Astrocyte of the cerebellum (primary cell): ENCODE results near the gene SCAF11.

Source experiments
- DNase-seq: peaks from one replicate; pipeline ENCODE4 v3.0.0-alpha.2; 2011; ENCODE audit warnings: low read depth
- H3K4me3 ChIP-seq: 2 replicates; pipeline ENCODE4 v1.5.1; 2011; ENCODE audit warnings: mild to moderate bottlenecking, low read depth, low read length, moderate library complexity
- in situ Hi-C: cut with HindIII; loops from 2 replicates; pipeline ENCODE4 v1.10.0; 2017; ENCODE audit warnings: low sequenced_read_pairs
- TF ChIP-seq, protein P1 (sequence below): IDR thresholded peaks from 2 replicates; pipeline ENCODE4 v1.5.1; 2012; ENCODE audit warnings: low read length, low read depth, moderate library complexity, mild to moderate bottlenecking; ENCODE audit errors: missing control alignments

SCAF11 gene

GRCh38 chr12:45970391-45970790, 20.0 kb downstream of the SCAF11 start:
- DNase-seq, result no peak
- in situ Hi-C loops, result no loop called here

GRCh38 chr12:45969084-45969483, 21.3 kb downstream of the SCAF11 start:
- in situ Hi-C loops, result no loop called here
- no peak for DNase-seq
- TF ChIP-seq, protein P1, sequence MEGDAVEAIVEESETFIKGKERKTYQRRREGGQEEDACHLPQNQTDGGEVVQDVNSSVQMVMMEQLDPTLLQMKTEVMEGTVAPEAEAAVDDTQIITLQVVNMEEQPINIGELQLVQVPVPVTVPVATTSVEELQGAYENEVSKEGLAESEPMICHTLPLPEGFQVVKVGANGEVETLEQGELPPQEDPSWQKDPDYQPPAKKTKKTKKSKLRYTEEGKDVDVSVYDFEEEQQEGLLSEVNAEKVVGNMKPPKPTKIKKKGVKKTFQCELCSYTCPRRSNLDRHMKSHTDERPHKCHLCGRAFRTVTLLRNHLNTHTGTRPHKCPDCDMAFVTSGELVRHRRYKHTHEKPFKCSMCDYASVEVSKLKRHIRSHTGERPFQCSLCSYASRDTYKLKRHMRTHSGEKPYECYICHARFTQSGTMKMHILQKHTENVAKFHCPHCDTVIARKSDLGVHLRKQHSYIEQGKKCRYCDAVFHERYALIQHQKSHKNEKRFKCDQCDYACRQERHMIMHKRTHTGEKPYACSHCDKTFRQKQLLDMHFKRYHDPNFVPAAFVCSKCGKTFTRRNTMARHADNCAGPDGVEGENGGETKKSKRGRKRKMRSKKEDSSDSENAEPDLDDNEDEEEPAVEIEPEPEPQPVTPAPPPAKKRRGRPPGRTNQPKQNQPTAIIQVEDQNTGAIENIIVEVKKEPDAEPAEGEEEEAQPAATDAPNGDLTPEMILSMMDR, result no peak
- H3K4me3 ChIP-seq, result no peak overlapping the region

More at GRCh38 chr12:45970391-45970790, 20.0 kb downstream of the SCAF11 start:
- H3K4me3 ChIP-seq, result no peak overlapping the region
- TF ChIP-seq, protein P1, result no peak

DNA sequence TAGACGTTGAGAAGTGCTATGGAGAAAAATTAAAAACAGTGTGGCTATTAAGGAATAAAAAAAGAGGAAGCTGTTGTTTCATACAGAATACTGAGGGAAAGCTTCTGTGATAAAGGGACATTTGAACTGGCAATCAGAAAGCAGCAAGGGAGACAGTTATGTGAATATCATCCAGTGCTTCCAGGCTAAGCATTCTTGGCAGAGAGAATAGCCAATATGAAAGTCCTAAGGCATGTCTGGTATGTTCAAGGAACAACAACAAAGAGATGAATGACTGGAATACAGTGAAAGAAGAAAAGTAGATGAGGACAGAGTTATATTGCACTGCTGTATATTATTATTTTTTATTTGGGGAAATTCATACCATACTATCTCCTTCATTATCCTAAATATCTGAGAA, 23.9 kb downstream of the SCAF11 start:
- no peak overlapping the region for H3K4me3 ChIP-seq
- in situ Hi-C loops, result no loop called here
- peak; percentile 63 for DNase-seq
- TF ChIP-seq, protein P1, result no peak

DNA sequence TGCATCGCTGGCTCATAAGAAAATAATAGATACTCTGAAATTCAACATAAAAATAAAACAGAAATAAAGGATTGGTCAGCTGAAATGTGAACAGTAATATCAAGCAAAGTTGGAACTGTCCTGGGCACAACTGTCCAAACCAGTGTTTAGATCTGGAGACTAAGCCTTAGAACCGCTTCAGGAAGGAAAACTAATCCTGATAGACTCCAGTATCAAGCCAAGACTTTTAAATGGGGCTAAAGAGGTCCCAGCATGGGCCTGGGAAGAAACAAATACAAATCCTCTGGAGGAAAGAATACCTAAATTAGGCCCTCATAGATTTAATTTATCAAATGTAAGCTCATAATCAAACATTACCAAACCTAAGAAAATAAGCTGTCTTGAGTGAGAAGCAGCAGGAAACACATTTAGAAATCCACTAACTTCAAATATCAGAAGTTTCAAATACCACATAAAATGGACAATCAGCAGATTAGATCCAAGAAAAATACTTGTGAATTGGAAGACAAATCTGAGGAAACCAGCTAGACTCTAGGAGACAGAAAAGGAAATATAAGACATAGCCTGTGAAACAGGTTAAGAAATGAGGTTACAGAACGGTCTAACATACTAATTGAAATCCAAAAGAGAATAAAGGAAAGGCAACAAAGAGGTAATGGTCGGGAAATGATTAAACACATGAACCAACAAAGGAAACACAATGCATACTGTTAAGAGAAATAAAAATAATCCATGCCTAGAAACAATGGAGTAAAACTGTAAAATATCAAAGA, 27.6 kb downstream of the SCAF11 start:
- in situ Hi-C loops, result no loop called here
- H3K4me3 ChIP-seq, result no peak overlapping the region
- DNase-seq, result no peak
- TF ChIP-seq, protein P1, result no peak

DNA sequence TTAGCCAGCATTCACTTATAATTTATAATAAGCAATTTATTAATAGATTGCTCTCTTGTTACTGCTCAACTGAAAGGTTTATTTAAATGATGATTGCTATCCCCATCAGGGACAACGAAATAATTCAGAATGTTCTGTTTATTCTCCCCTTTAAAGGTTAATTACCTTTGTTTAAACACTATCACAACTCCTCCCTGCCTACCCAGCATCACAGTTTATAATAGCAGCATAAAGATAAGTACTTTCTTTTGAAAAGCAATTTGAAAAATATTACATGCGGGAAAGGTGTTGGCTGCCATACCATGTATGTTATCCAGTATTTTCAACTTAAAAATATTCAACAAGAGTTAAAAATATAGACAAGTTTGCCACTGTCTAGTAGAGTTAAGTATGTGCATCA, 30.6 kb downstream of the SCAF11 start:
- TF ChIP-seq, protein P1, result no peak
- no peak overlapping the region for H3K4me3 ChIP-seq
- in situ Hi-C loops, result loop anchor here (5.0 kb wide), 1 partner anchor 42 kb away; no protein-coding TSS in a partner anchor
- DNase-seq, result no peak

DNA sequence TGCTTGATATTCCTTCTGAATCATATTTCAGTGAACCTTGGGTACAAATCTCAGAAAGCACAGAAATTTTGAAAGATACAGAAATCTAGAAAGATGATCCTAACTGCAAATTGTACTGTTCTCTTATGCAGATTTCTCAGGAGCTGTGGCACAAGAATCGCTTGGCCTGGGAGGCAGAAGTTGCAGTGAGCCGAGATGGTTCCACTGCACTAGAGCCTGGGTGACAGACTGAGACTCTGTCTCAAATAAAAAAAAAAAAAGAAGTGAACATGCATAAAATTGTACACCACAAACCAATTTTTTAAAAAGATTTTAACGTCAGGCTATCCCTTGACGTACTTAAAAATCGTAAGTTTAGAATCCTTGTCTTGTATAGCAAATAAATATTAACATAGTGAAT, 31.3 kb downstream of the SCAF11 start:
- in situ Hi-C loops, result loop anchor here (5.0 kb wide), 1 partner anchor 42 kb away; no protein-coding TSS in a partner anchor
- TF ChIP-seq, protein P1, result no peak
- DNase-seq, result no peak
- no peak overlapping the region for H3K4me3 ChIP-seq
